ENCODE measurements around the gene TFRC. TPM values are rescaled to one million over a fixed set of nuclear protein-coding genes. Genes with fewer than 3 reads are reported as not detected.

TFRC gene
- polyA plus RNA-seq, 3 donors: 6.6 to 43.1 (median 7.9) TPM

GRCh38 chr3:196117809-196118208, 35.9 kb upstream of the TFRC start:
- Histone ChIP-seq H3K4me1 (ENCODE audit: control insufficient read depth in 1 of 2, insufficient read depth in 2 of 2, low read length in 2 of 2) (peaks cover 34 to 48% of the 10 kb centered on the region in 2 donors), H3K4me2 (replicated peaks; ENCODE audit: extremely low read depth, low read length, poor library complexity, severe bottlenecking) (no peak overlapping the region), H3K9ac (ENCODE audit: insufficient read depth, low read length, poor library complexity, severe bottlenecking) (no peak overlapping the region), H3K27ac (ENCODE audit: low read depth in 1 of 2, low read length in 2 of 2) (no peak overlapping the region), H4K20me1 (ENCODE audit: insufficient read depth, low read length) (no peaks in the 10 kb centered on the region), H3K27me3 (ENCODE audit: control insufficient read depth in 2 of 2, insufficient read depth in 2 of 2, low read length in 2 of 2) (peaks cover 0 to 1% of the 10 kb centered on the region in 2 donors), H3K36me3 (replicated peaks in 1 of 2; ENCODE audit: control insufficient read depth in 1 of 2, insufficient read depth in 2 of 2, low read length in 2 of 2) (no peaks in the 10 kb centered on the region), H2AFZ (ENCODE audit: insufficient read depth, low read depth, low read length, poor library complexity, severe bottlenecking) (peak overlapping the region; percentile 56), H3K4me3 (replicated peaks in 1 of 3; ENCODE audit: low read depth in 2 of 3, low read length in 3 of 3) (no peak overlapping the region), H3K79me2 (ENCODE audit: insufficient read depth, low read length) (no peaks in the 10 kb centered on the region), H3K9me3 (replicated peaks in 1 of 2; ENCODE audit: control insufficient read depth in 1 of 2, insufficient read depth in 1 of 2, low read length in 2 of 2) (no peaks in the 10 kb centered on the region)
- H3K27me3 Mint-ChIP-seq (ENCODE audit: low read depth in 3 of 3): peaks cover 0 to 3% (median under 1%) of the 10 kb centered on the region in 3 donors
- no peaks in the 10 kb centered on the region for H3K36me3 Mint-ChIP-seq
- H3K27ac Mint-ChIP-seq: no peak overlapping the region
- H3K4me3 Mint-ChIP-seq: no peak overlapping the region
- DNase-seq: no peak
- WGBS (ENCODE audit: insufficient coverage): no CpG with 5 or more reads among the region's 6 CpGs
- peaks cover 37% of the 10 kb centered on the region for H3K4me1 Mint-ChIP-seq
- intact Hi-C loops (cut with micrococcal nuclease): no loop called here
- H3K9me3 Mint-ChIP-seq: peaks cover 0 to 2% (median 0%) of the 10 kb centered on the region in 7 donors
- no peak for TF ChIP-seq CTCF (IDR thresholded peaks at IDR 0.05)

DNA sequence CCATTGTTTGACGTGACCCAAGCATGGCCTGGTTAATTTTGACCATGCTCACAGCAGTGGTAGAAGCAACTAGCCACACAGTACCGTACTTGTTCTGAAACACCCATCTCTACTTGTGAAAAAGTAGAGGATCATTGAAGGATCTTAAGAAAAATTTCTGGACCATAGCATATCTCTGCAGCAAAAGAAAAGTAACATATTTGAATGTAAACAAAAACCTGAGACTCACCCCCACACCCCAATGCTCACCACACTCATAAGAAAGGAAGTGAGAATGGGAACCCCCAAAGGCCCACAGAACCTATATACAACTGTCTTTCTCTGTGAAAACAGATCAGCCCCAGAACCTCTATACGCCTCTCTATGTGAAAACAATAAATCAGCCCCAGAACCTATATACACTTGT, 33.8 kb upstream of the TFRC start:
- Histone ChIP-seq H3K9ac (ENCODE audit: insufficient read depth, low read length, poor library complexity, severe bottlenecking) (no peak overlapping the region), H3K4me1 (ENCODE audit: control insufficient read depth in 1 of 2, insufficient read depth in 2 of 2, low read length in 2 of 2) (peaks cover 12 to 36% of the 10 kb centered on the region in 2 donors)
- H3K27ac Mint-ChIP-seq: no peak overlapping the region

More for the DNA sequence above, 33.8 kb upstream of the TFRC start:
- H3K4me3 Mint-ChIP-seq: no peak overlapping the region
- 17% methylated on average over 1 of the region's 3 CpGs for WGBS (ENCODE audit: insufficient coverage)
- Histone ChIP-seq H3K36me3 (replicated peaks in 1 of 2; ENCODE audit: control insufficient read depth in 1 of 2, insufficient read depth in 2 of 2, low read length in 2 of 2) (no peaks in the 10 kb centered on the region), H3K79me2 (ENCODE audit: insufficient read depth, low read length) (no peaks in the 10 kb centered on the region), H3K9me3 (replicated peaks in 1 of 2; ENCODE audit: control insufficient read depth in 1 of 2, insufficient read depth in 1 of 2, low read length in 2 of 2) (no peaks in the 10 kb centered on the region), H3K4me3 (replicated peaks in 1 of 3; ENCODE audit: low read depth in 2 of 3, low read length in 3 of 3) (no peak overlapping the region), H2AFZ (ENCODE audit: insufficient read depth, low read depth, low read length, poor library complexity, severe bottlenecking) (no peak overlapping the region), H3K27me3 (ENCODE audit: control insufficient read depth in 2 of 2, insufficient read depth in 2 of 2, low read length in 2 of 2) (no peaks in the 10 kb centered on the region), H3K4me2 (replicated peaks; ENCODE audit: extremely low read depth, low read length, poor library complexity, severe bottlenecking) (no peak overlapping the region), H4K20me1 (ENCODE audit: insufficient read depth, low read length) (no peaks in the 10 kb centered on the region), H3K27ac (ENCODE audit: low read depth in 1 of 2, low read length in 2 of 2) (no peak overlapping the region)
- peaks cover 0 to 3% (median 0%) of the 10 kb centered on the region in 3 donors for H3K27me3 Mint-ChIP-seq (ENCODE audit: low read depth in 3 of 3)
- peak in 1 of 3 donors; percentile 20 for DNase-seq
- H3K9me3 Mint-ChIP-seq: peaks cover 0 to 2% (median 0%) of the 10 kb centered on the region in 7 donors
- intact Hi-C loops (cut with micrococcal nuclease): no loop called here
- peaks cover 22% of the 10 kb centered on the region for H3K4me1 Mint-ChIP-seq
- no peaks in the 10 kb centered on the region for H3K36me3 Mint-ChIP-seq
- no peak for TF ChIP-seq CTCF (IDR thresholded peaks at IDR 0.05)
